ENCODE data around the gene HEATR3.

DNA sequence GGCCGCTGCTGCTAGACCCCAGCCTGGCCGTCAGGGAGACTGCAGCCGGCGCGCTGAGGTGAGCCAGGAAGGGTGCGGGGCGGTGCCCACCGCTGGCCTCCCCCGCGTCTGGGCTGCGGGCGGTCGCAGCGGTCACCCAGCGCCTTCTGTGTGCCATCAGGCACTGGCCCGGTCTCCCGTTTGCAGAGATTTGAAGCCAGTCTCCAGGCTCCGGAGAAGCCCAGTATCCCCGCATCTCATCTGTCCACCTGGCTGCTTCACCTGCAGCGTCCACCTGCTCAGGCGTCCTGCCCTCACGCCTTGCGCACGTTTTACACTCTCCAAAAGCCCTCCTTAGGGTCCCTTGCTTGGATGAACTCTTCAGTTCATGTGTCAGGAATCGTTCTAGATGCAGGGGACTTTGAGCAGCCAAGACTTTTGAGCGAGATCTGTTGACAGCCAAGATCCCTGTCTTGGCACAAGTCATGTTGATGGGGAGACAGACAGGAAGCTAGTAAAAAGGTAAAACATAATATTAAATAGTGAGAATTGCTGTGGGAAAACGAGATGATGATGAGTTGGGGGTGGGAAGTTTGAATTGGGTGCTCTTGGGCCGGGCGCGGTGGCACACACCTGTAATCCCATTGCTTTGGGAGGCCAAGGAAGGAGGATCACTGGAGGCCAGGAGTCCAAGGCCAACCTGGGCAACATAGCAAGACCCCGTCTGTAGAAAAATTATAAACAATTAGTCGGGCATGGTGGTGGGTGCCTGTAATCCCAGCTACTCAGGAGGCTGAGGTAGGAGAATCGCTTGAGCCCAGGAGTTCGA is 916 bp downstream of the HEATR3 start:
- no peak for TF ChIP-seq NFRKB (IDR thresholded peaks at IDR 0.05)
- no peak for TF ChIP-seq FOXM1 (IDR thresholded peaks at IDR 0.05; ENCODE audit: borderline replicate concordance)
- TF ChIP-seq LEF1 (IDR thresholded peaks at IDR 0.05; ENCODE audit: borderline replicate concordance) = no peak
- no peak for TF ChIP-seq SUZ12 (IDR thresholded peaks at IDR 0.05)
- no peak for TF ChIP-seq BHLHE40 (IDR thresholded peaks at IDR 0.05; ENCODE audit: borderline replicate concordance)
- TF ChIP-seq ELF4 (IDR thresholded peaks at IDR 0.05) = no peak
- TF ChIP-seq SP1 (IDR thresholded peaks at IDR 0.05) = no peak
- TF ChIP-seq CTBP1 (IDR thresholded peaks at IDR 0.05; ENCODE audit: borderline replicate concordance) = no peak
- TF ChIP-seq, protein P1, sequence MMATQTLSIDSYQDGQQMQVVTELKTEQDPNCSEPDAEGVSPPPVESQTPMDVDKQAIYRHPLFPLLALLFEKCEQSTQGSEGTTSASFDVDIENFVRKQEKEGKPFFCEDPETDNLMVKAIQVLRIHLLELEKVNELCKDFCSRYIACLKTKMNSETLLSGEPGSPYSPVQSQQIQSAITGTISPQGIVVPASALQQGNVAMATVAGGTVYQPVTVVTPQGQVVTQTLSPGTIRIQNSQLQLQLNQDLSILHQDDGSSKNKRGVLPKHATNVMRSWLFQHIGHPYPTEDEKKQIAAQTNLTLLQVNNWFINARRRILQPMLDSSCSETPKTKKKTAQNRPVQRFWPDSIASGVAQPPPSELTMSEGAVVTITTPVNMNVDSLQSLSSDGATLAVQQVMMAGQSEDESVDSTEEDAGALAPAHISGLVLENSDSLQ (IDR thresholded peaks at IDR 0.05) = no peak
- TF ChIP-seq ARNT (IDR thresholded peaks at IDR 0.05) = no peak
- TF ChIP-seq HDGF (IDR thresholded peaks at IDR 0.05; ENCODE audit: borderline replicate concordance) = no peak
- TF ChIP-seq L3MBTL2 (conservative IDR thresholded peaks at IDR 0.05) = no peak
- no peak for TF ChIP-seq FOXA1 (IDR thresholded peaks at IDR 0.05)
- TF ChIP-seq TARDBP (IDR thresholded peaks at IDR 0.05) = no peak

All from HEK293T (cell line).